OCI-LY1 (cell line): ENCODE results near the gene DEPDC1B.

Experiments used
- EZH2 ChIP-seq: fragments of 200-600 bp; sonication (generic), shearing (Covaris generic); IDR thresholded peaks from 2 replicates; pipeline ENCODE4 v1.8.0; 2017; ENCODE audit warnings: borderline replicate concordance, mixed run types, mild to moderate bottlenecking, antibody characterized with exemption, low read length, moderate library complexity, mixed read lengths
- TF ChIP-seq, protein P1 (sequence below): fragments of 200-600 bp; sonication (generic), shearing (Covaris generic); IDR thresholded peaks from 2 replicates; pipeline ENCODE4 v1.5.1; 2017; ENCODE audit warnings: mild to moderate bottlenecking, antibody characterized with exemption, low read length, moderate library complexity, mixed read lengths

GRCh38 chr5:60639544-60639943 is 60.4 kb downstream of the DEPDC1B start:
- TF ChIP-seq, protein P1, sequence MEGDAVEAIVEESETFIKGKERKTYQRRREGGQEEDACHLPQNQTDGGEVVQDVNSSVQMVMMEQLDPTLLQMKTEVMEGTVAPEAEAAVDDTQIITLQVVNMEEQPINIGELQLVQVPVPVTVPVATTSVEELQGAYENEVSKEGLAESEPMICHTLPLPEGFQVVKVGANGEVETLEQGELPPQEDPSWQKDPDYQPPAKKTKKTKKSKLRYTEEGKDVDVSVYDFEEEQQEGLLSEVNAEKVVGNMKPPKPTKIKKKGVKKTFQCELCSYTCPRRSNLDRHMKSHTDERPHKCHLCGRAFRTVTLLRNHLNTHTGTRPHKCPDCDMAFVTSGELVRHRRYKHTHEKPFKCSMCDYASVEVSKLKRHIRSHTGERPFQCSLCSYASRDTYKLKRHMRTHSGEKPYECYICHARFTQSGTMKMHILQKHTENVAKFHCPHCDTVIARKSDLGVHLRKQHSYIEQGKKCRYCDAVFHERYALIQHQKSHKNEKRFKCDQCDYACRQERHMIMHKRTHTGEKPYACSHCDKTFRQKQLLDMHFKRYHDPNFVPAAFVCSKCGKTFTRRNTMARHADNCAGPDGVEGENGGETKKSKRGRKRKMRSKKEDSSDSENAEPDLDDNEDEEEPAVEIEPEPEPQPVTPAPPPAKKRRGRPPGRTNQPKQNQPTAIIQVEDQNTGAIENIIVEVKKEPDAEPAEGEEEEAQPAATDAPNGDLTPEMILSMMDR: no peak
- TF ChIP-seq EZH2: no peak
